HG02571 (cell line): ENCODE measurements around the gene CEP170.

Experiments used
- ATAC-seq: cut with Tn5 transposase; IDR thresholded peaks from one replicate; pipeline ENCODE4 v1.9.1; 2021; ENCODE audit warnings: mild to moderate bottlenecking, moderate library complexity; ENCODE audit not compliant: unreplicated experiment

Gene CEP170

DNA sequence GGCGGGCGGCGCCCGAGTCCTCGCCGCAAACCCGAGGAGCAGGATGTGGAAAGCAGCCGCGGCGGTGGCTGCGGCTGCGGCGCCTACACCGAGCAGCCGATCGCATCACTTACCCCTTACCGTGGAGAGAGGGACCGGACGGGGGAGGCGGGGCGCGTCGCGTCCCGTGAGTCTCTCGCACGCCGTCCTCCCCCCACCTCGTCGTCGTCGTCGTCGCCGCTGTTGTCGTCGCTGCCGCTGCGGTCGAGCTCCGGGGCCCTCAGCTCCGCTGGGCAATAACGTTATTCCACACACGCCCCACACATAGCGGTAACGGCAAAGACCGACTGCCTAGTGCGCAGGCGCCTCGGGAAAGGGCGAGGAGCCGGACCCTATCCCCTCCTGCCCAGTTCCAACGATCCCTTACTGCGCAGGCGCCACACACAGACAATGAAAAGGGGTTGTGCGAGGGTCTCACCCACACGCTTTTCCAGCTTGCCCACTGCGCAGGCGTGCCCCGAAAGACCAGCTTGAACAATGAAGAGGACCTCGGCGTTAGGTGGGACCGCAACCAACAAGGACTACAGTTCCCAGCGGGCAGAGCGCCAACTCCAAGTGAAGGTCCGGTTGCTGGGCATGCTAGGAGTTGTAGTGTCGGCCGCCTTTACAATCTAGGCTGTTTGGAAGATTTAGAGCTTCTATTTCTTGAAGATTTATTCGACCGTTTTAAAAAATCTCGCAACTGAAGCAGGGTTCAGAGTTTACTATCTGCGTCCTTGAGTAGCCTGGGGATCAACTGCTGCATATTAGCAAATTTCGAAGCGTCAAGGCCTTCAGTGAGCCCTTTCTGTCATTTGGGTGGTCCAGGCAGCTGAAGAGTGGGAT, at the start of gene CEP170:
TSS of gene CEP170 (minus strand) at position 355 of the 864 bp plus-strand sequence. CDS start 30,001 bp downstream, outside the sequence.
- peak; percentile 52 for ATAC-seq

DNA sequence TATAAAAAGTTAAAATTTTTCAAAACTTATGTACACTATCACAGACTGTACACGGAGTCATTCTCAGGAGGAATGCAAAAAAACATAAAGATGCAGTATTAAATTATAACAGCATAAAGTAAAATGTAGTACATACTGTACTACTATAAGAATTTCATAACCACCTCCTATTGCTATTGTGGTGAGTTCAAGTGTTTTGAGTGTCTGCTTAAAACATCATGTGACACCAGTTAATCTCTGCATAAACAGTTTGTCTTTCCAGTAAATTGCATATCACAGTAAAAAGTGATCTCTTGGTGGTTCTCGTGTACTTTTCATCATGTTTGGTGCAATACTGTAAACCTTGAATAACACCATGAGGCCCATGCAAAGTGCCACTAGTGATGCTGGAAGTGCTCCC, 46.0 kb upstream of the CEP170 start:
- no peak for ATAC-seq

DNA sequence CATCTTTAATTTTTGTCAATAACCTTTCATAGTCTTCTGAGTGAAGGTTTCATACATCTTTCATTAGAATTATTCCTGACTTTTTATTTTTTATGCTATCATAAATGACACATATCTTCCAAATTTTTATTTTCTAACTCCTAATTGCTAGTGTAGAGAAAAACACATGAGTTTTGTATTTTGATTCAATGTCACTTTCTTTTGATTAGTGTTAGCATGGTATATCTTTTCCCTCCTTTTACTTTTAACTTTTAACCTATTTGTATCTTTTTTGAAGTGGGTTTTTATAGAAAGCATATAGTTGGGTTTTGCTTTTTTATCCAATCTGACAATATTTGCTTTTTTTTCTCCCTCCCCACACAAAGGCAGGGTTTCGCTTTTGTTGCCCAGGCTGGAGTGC, 44.0 kb upstream of the CEP170 start:
- no peak for ATAC-seq

DNA sequence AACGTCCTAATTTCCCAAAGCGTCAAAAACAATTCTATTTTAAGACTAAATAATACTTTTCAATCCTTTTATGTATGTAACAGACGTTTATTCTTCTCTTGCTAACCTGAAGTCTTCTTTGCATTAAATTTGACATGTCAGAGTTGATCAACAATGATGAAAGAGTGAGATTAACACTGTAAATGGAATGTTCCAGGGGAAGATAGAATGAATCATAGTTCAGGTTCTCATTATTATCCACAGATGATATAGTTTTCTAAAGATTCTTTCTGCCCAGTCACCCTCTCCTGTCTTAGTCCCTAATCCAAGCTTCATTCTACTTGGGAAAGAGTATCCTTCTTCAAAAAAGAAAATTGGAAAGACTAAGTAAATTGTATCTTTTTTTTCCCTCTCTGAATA, 39.6 kb upstream of the CEP170 start:
- no peak for ATAC-seq

DNA sequence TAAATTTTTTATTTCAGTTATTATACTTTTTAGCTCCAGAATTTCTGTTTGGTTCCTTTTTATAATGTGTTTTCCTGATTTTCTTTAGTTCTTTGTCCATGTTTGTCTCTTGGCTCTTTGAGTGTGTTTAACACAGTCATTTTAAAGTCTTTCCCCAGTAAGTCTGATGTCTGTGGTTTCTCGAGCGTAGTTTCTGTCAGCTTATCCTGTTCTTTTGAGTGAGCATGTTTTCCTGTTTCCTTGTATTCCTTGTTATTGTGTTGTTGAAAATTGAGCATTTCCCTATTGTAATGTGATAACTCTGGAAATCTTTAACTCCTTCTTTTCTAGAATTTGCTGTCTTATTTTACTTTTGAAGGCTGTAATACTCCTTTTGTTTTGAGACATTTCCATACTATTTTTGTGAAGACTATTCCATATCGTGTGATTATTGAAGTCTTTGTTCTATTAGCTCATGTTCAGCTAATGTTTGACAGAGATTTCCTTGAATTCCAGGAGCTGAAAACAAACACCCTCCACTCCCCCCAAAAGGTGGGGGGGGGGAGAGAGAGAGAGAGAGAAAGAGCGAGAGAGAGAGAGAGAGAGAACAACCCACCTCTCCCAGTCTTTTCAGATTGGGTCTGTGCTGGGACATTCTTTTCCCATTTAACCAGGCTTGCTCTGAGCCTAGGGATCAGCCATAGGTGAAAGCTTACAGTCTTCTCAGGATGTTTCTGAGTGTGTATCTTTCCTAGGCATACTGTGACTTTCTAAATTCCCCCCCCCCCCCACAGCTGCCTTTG, 39.1 kb upstream of the CEP170 start:
- ATAC-seq: no peak

DNA sequence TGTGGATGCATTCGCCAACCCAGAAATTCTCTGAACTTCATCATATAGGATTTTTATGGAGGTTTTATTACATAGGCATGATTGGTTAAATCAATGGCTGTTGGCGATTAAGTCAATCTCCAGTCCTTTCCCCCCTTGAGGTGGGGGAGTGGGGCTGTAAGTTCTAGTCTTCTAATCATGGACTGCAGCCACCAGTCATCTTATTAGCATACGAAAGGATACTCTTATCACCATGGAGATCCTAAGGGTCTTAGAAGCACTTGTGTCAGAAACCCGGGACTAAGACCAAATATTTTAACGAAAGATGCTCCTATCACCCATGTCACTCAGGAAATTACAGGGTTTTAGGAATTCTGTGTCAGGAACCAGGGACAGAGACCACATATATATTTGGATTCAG, 37.0 kb upstream of the CEP170 start:
- ATAC-seq: no peak

DNA sequence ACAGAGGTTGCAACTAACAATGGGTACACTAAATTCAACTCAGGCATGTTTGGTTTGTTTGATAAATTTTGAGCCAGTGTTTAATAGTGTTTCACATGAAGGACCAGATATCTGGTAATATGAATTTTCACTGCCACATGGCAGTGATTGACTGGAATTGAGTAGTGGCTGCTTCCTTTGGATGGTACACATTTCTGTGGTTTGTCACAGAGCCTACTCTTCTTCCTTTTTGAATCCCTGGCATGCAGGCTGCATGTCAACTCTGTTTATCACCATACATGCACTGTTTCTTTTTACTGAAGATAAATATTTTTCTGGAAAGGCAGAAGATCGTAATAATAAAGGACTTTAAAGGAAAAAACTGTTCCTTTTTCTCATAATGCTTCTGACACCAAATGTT, 36.2 kb upstream of the CEP170 start:
- ATAC-seq: no peak

DNA sequence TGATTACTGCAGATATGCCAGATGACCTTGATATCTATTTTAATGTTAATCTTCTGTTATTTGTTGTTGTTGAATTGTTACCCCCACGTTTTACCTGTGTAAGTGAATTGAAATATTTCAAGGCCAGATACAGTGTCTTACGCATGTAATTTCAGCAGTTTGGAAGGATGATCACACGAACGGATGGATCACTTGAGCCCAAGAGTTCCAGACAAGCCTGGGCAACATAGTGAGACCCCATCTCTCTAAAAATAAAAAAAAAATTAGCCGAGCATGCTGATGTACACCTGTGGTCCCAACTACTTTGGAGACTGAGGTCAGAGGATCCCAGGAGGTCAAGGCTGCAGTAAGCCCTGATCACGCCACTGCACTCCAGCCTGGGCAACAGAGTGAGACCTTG, 33.0 kb upstream of the CEP170 start:
- ATAC-seq: no peak

DNA sequence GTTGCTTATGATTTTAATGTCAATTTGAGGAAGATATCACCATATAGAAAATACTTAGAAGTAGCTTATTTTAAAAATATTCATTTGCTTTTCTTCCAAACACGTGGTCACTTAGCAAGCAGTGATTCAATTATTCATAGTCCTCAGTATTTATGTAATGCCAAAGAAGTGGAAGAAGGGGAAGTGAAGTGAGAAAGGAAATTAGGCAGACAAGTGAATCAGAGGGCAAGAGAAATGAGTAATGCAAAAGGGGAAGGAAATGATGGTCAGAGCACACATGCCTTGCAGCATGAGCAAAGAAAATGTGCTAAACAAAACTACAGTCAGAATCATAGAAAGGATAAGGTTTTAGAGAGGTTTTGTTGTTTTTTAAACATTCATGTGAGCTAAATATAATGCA, 32.6 kb upstream of the CEP170 start:
- peak; percentile 94 for ATAC-seq

DNA sequence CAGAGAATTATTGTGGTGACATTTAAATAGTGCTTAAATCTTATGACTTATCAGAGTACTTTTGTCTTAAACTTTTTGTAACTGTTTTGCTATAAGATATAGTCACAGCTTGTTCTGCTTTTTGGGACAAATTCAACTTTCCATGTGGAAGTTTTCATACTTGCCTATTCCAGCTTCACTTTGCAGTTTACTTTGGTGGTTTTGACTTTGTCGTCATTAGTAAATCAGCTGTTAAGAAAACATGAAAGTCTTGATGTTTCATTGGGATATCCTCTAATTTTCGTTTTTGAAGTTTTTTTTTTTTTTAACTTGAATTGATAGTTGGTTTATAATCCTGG, 32.0 kb upstream of the CEP170 start:
- ATAC-seq: no peak

DNA sequence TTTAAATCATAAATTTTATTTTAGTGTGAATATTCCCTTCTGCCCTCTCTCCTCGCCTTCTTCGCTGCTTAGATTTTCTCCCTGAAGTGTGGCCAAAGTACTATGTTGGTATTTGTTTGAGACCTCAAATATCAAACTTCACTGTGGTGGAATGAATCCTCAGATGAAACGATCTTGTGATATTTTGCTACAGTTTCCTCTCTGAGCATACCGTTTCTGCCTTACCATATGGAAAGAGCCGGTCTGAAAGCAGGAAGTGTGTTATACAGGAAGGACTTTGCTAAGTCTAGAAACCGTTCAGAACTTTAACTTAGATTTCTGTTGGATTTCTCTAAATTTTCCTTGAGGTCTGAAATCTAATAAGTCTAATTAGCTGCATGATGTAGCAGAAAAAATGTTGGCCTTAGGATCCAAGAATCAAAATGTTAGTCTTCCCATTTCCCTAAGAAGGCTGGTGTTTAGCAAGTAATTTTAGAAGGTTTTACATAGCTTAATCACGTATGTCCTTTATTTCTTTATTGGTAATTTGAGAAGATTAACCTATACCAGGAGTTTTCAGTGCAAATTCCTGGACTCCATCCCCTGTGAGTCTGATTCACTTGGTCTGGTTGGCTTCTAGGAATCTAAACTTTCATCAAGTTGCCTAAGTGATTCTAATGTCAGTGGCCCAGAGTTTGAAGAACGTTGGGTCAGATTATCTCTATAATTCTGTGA, 31.5 kb upstream of the CEP170 start:
- no peak for ATAC-seq

DNA sequence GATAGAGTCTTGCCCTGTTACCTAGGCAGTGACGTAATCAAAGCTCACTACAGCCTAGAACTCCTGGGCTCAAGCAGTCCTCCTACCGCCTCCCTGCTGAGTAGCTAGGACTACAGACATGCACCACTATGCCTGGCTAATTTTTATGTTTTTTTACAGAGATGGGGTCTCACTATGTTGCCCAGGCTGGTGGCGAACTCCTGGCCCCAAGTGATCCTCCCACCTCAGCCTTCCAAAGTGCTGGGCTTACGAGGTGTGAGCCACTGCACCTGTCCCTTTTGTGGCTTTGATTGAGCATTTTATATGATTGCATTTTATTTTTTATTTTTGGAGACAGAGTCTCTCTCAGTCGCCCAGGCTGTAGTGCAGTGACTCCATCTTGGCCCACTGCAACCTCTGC, 26.6 kb upstream of the CEP170 start:
- no peak for ATAC-seq

DNA sequence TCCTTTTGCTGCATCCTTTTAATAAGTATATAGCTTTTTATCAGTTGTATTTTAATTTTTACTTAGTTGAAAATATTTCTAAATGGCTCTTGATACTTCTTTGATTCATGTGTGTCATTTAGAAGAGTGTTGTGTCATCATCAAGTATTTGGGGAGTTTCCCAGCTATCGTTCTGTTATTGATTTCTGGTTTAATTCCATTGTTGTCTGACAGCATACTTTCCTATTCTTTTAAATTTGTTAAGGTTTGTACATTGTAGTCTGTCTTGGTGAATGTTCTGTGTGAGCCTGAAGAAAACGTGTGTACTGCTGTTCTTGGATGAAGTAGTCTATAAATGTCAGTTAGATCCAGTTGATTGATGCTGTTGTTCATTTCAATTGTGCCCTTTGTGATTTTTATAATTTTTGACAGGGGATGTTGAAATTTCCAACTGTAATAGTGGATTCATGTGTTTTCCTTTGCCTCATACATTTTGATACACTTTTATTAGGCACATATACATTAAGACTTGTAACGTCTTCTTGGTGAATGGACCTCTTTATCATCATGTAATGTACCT, 25.6 kb upstream of the CEP170 start:
- no peak for ATAC-seq

DNA sequence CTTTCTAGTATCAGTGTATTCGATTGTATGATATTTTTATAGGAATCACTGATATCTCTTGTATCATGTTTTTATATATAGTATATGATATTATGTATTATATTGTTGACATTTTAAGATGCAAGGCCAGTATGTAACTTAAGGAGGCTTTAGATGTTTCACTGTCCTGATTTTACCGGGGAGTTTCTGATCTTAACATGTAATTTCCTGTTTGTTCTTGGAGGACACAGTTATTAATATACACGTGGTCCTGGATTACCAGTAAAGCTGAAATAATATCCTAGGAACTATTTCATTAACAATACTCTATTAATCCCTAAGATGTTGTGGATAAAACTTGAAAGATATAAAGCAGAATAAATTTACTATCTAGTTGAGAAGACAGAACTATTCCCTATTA, 20.2 kb upstream of the CEP170 start:
- no peak for ATAC-seq

DNA sequence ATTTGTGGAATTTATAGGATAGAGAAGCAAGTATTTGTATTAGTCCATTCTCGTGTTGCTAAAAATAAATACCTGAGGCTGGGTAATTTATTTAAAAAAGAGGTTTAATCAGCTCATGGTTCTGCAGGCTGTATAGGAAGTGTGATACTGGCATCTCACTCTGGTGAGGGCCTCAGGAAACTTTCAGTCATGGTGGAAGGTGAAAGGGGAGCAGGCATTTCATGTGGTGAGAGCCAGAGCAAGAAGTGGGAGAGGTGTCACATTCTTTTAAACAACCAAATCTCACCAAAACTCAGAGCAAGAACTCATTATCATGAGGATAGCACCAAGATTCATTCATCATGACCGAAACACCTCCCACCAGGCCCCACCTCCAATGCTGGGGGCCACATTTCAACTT, 18.9 kb upstream of the CEP170 start:
- no peak for ATAC-seq

DNA sequence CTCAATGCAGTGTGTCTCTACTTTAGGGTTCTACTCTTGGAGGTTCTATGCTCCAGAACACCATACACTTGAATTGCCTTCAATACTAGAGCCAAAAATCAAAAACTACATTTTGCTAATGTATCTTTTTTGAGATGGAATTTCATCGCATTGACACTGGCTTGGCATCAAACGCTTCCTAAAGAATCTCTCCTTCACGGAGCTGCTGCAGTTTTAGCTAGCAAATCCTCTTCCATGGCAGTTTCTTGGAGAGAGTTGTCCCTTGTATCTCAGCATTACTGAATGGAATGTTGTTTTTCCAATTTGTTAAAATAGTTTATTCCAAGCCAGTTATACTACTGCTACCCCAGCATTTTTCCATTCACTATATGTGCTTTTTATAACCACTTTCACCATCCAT, 18.4 kb upstream of the CEP170 start:
- no peak for ATAC-seq

DNA sequence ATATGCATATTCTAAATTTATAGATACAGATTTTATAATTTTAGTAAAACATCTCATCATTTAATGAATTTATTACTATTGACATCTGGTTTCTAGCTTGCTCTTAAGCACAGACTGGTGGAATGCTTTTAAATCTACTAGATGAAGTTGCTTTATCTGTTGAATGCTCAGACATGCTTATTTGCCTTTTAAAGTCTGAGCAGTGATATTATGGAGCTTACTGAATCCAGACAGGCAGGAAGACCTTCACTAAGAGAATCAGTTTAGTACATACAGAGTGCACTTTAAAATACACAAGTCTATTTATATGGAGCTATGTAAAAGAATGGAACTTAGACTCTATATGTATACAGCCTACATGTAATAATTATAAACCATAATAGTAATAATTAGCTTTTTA, 17.3 kb upstream of the CEP170 start:
- ATAC-seq: no peak

DNA sequence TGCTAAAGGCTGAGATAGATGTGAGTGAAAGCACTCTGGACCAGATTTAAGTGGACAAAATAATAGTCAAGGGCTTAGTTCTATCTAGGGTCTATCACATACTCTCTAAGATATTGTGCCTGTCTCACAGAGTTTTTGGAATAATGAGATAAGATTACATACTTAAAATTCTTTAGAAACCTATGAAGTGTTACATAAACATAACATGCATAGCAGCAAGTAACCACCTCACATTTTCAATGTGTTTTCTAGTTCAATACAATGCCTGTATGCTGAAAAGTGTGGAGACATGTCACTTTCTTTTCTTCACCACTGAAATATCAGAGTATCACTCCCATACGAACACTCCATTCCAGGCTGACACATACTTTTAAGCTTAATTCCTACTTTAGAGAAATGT, 16.9 kb upstream of the CEP170 start:
- ATAC-seq: no peak

DNA sequence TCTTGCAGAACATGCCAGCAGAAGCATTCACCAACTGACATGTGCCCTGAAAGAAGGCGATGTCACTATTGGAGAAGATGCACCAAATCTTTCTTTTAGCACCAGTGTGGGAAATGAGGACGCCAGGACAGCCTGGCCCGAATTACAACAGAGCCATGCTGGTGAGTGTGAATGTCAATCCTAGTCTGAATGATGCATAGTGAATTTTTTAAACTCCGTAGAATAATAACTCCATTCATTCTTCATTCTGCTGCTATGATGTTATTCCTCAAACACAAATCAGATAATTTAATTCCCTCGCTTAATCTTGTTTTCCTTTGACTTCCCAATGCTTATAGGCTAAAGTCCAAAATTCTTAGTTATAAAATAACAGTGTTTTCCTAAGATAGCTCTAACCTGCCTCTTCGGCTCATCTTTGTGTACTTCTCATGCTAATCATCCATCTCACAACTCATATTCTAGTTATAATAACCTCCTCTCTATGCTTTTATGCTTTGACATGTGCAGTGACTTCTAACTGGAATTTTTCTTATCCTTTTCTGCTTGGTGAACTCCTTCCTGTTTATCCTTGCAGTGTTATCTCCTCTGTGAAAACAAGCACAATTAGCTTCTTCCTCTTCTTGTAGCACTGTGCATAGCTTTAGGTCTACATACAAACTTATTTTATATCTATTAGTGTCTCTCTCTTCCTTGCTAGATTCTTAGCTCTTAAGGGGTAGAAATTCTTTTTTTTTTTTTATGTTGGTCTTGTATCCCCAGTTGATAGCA, 15.2 kb upstream of the CEP170 start:
- no peak for ATAC-seq

DNA sequence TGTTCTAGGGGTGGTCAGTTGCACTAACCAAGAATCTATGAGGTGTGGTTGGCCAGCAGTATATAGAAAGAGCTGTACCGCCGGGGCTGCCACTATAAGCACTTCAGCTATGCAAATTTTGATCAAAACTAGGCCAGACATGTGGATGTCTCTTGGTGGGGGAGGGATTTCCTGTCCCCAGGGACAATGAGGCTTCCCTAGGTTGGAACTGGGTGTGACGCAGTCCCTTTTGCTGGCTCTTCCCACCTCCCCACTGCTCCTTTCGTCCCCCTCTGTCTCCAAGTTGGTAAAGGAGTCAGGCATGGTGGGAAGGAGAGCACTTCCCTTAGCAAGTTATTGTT, 14.3 kb upstream of the CEP170 start:
- no peak for ATAC-seq
